HG03060 (cell line): Measurements from ENCODE around the gene BTD.

Source experiments
- ATAC-seq: cut with Tn5 transposase; IDR thresholded peaks from one replicate; pipeline ENCODE4 v1.9.1; 2021; ENCODE audit warnings: low read depth, moderate number of reproducible peaks; ENCODE audit not compliant: unreplicated experiment

BTD gene

DNA sequence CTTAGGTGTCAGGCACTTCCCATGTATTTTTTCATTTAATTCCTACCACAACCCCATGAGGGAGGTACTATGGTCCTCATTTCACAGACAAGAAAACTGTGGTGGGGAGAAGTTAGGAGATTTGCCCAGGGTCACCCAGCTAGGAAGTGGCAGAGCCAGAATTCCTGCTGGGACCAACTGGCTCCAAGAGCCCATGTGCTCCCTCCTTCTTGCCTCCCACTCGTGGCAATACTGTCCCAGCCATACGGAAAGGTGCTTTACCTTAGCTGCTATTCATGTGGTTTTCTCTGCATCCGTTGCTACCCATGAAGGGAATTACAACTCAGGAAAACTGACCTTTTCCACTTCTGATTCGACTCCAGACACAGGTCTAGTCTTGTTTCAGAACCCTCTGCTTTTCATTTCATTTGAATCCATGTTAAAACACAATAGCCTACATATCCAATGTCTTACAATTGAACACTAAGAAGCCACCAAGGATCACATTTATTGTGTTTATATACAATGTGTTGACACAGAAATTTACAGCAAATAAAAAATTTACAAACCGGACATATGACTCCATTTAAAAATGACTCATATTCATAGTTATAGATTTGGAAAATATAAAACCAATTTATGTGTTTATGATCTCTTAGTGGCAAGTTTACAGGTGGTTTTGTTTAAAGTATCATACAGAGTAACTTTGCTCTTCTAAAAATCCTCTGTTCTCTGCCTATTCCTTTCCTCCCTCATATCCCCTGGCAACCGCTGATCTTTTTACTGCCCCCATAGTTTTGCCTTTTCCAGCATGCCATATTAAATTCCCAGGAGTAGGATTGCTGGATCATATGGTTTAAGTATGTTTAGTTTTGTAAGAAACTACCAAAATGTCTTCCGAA lies 58.8 kb downstream of the BTD start:
- ATAC-seq: no peak

DNA sequence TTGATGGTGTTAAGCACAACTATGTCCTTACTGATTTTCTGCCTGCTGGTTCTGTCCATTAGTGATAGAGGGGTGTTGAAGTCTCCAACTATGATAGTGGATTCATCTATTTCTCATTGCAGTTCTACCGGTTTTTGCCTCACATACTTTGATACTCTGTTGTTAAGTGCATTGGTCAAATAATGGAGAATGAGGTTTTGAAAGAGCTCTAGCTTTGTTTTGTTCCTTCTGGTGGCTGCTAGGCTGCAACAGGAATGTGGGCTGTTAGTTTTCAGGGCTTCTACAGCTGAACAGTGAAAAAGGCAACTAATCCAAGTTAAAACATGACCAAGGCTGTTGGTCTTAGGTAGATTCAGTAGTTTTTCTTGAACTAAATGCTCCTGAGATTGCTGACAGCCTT lies 62.6 kb downstream of the BTD start:
- ATAC-seq: no peak

DNA sequence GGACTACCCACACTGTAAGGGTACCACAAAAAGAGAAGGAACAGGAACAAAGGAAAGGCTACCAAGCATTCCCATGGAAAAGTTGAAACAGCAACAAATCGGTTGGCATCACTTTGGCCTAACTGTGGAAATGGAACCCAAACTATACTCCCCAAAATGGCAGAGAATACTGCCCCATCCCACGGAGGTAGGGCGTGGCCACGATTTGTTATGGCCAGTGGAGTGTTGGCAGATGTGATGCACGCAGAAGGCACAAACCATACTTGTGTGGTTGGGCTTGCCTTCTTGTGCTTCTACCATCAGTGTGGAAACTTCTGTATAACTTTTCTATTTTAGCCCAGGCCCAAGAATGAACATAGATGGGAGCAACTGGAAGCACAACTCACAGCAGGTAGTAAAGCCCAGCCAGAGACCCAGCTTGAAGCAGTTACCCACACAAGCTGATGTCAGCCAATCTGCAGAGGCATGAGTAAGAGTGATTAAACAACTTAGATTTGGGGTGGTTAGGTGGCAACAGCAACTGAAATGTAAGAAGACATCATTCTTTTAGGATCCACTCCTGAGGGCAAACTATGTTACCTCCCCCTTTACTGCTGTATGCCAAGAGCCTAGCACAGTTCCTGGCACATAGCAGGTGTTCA lies 64.1 kb downstream of the BTD start:
- ATAC-seq: no peak

DNA sequence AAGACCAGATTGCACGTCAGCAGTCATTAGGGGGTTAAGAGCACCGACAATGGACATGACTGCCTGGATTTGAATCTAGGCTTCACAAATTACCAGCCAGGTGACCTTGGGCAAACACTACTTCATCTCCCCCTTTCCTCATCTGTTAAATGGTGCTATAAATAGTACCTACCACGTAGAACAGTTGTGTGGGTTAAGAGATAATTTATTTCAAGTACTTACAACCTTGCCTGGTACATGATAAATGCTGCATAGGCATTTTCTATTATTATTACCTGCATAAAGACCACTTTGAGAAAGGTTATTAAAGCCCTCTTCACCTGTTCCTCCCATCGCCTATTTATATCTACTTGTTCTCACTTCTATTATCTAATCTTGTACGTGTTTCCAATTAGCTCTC lies 64.7 kb downstream of the BTD start:
- ATAC-seq: no peak

DNA sequence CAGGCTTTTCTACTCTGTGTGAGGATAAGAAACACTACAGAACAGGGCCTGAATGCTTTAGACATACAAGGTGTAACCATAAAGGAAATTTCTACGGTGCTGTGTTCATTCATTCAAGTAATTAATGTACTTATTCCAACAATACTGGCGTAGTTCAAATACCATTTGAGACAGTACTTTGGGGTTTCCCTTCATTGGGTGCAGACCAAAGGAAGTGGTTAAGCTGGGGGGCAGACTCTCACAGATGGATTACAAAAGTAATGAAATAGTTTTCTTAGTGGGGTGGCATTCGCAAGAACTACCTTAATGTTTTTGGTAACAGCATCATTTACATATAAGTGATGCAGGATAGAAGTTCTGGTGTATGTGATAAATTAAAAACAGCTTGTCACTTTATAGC lies 65.9 kb downstream of the BTD start:
- no peak for ATAC-seq

DNA sequence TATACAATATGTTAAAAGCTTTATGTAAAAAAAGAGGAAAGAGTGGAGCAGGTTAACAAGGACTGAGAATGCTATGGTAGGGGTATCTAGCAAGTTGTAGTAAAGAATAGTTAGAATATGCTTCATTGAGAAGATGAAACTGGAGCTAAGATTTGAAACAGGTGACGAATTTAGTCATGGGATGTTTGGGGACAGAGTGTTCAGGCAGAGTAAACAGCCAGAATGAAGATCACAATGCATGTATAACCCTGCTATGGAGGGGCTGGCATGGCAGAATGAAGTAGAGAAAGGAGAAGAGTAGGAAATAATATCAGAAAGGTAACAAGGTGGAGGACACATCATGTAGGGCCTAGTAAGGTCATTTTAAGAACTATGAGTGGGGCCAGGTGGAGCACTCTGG lies 72.0 kb downstream of the BTD start:
- no peak for ATAC-seq

DNA sequence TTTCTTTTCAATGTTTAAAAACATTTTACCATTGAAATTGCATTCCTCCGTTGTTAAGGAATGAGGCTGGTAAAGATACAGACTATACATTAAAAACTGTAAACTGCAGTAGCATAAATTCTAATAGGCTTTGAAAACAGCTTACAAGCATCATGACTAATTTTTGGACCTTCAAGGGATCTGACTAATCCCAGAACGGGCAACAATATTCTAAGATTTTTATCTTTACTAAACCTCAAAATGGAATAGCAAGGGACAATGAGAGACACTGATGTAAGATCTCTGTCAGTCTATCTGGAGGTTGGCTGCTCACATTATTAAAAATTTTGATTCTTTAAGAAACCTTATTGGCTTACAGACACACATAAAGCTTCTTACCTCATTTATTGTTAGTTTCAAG lies 74.7 kb downstream of the BTD start:
- ATAC-seq: no peak

DNA sequence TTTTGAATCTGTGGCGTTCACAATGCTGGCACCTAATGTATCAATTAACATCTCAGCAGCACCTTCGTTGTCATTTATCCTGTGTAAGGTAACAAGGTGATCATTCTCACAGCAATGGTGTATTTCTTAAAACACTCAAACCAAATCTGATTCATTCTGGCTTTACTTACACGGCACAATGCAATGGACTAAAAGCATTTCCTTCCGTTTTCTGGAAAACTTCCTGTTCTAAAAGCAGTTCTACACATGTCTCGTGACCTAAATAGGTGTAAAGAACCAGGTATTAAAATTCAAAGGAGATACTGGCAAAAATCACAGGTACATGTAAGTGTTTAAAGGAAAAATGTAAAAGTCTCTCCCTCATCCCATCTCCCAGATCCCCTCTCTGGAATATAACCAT lies 77.8 kb downstream of the BTD start:
- ATAC-seq: no peak

DNA sequence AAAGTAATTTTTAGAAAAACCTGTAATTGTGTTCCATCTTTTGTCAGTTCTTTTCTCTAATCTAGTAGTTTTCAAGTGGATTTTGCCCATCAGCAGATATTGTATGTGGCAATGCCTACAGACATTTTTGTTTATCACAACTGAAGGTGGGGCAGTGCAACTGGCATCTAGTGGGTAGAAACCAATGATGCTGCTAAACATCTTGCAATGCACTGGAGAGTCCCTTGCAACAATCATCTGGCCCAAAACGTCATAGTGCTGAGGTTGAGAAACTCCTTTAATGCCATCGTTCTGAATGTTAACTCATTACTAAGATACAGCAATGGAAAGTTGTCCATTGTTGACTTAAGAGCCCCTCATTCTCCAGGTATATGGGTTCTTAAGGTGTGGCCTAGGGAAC lies 80.1 kb downstream of the BTD start:
- no peak for ATAC-seq

DNA sequence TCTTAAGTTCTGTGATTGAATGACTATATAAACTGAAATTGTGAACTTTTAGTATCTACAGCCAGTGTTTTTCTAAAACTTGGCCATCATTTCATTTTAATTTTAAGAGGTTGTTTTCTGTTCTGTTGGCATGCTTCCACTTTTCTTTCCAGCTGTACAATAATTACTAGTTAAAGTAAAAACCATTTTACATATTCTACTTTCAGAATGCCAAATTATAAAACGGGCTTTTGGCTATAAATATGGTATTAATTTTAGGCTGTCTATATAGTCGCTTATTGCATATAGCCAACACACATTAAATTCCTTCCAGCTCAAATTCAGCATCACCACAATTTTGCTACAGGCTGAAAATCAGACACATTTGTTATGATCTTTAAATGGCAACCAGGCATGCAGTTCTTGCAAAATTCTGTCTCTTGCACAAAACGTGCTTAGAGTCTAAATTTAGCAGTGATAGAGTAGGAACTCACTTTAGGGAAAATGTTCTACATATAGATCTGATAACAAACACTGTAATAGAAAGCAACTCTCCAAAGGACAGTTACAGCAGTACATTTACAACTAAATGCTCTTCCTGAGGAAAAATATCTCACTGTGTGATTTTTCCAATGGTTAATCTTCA lies 81.1 kb downstream of the BTD start:
- ATAC-seq: no peak

DNA sequence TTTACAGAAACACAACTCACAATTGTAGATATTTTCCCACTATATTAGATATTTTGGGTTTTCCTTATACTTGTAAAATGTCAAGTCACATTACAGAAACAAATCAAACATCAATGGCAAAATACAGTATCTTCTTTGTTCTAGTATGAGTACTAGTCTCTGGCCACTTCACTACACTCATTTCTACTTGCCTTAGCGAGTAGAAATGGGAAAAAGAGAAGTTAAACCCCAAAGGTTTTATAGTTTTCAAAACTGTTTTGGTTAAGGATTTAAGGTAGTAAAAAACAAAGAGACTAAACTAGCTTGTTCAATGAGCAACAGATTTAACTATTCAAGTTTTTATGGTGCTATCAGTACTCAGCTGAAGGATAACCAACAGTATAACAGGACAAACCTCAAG lies 81.7 kb downstream of the BTD start:
- ATAC-seq: no peak

DNA sequence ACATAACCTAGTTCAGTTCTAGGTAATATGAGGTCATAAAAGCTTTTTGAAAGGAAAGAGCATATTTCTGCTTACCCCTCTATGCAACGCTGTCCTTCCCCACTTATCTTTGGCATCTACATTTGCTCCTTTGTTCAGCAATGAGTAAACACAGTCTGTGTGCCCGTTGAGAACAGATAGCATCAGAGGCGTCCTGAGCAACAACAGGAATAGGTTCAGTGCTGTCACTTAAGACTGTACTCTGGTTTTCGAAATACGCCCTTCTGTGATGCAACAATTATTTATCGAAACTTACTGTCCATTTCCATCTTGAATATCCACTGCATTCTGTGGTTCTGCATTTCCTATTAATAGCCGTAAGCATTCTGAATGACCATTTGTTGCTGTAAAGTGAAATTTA lies 84.4 kb downstream of the BTD start:
- ATAC-seq: no peak

DNA sequence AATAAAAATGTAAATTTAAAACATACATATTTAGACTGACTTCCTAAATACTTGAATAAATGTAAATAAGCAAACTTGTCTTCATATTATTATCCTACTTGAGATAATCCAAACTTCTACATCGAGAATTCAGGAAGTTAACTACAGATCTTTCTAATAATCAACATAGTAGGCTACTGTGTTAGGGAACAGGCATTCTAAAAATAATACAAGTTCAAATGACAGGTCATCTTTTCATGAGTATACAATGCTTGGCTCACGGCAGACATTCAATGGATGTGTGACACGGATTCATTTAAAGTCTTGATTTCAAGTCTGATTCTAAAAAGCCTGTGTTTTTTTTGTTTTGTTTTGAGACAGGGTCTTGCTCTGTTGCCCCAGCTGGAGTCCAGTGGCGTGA lies 88.7 kb downstream of the BTD start:
- no peak for ATAC-seq

DNA sequence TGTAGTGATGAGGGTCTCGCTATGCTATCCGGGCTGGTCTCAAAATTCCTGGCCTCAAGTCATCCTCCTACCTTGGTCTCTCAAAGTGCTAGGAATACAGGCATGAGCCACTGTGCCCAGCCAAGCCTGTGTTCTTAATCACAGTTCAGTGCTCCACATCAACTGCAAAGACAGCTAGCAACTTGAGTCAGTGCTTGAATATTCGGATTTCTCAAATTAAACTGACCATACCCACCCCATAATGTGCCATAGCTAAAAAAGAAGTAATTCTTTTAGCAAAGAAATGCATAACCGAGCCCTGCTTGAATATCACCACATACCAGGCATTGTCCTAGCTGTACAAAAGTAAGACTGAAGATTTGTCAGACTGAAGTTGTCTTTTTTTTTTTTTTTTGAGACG lies 89.2 kb downstream of the BTD start:
- no peak for ATAC-seq

DNA sequence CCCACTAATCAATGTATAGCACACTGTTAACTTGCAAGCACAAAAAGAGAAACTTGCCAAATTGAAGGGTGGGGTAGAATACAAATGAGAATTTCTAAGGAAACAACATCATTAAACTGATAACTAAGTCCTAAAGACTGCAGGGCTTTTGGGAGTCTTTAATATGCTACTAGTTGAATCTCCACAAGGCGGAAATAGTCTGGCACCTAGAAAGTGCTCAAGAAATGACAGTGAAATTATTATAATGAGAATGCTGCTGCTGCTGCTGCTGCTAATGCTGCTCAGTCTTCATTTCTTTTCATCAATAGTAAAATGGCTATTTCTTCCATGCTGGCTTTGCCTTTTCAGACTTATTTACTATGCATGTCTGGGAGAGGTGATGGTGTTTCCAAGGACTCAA lies 91.8 kb downstream of the BTD start:
- ATAC-seq: no peak

DNA sequence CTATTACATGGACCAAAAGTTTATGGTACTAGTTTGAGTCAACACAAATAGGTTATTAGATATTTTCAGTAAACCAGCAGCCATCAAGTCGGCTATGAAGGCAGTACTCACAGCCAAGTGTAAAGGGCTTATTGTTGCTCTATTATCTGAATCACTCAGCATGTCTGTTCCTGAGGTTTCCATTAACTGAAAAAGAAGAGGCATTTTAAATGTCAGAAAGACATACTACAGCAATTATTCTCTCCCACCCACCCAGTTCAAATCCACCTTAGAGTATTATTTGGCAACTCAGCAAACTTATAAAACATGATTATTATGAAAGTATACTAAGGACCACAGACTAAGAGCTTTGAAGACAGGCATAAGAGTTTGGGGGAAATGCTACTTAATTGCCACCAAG lies 93.1 kb downstream of the BTD start:
- no peak for ATAC-seq
